Thyroid gland (tissue), 4 donors: ENCODE data around the gene E2F1.

Source experiments
- POLR2A ChIP-seq, 2 donors: fragments of 450-650 bp; IDR thresholded peaks; one replicate each; pipeline ENCODE4 v1.6.1; 2017; ENCODE audit warnings: antibody characterized with exemption in 2 of 2, mild to moderate bottlenecking in 2 of 2, moderate library complexity in 1 of 2
- TF ChIP-seq, protein P1 (sequence below), 6 experiments: fragments of 200-600 bp in 3 of 6; fragments of 450-650 bp in 3 of 6; sonication (generic) in 3 of 6; IDR thresholded peaks; one replicate each; pipeline ENCODE4 v1.5.1; 2016 to 2019; ENCODE audit warnings: antibody characterized with exemption in 6 of 6, mild to moderate bottlenecking in 2 of 6, inconsistent platforms in 1 of 6, moderate library complexity in 1 of 6

DNA sequence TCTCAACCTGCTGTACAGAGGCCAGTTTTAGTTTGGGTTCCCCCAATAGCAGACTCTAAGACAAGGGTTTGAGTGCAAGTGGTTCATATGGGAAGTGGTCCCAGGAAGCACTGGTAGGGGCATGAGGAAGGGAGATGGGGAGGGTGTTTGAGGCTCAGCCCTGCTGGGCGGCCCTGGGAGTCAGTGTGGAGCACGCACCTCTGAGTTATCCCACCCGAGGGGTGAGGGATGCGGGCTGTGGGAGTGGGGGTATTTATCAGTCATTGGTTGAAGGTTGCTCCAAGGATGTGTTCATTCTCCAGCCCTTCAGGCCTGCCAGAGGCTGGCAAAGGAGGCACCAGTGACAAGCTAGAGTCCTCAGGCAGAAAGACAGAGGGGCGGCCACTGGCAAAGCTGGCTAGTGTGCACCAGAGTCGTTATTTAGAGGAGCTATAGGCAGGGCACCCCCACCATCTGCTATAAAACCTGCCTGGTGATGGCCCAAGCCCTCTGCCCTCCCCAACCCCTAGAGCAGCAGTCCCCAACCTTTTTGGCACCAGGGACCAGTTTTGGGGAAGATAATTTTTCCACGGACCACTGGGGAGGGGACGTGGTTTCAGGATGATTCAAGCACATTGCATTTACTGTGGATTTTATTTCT is 17.4 kb upstream of the E2F1 start:
- TF ChIP-seq, protein P1, sequence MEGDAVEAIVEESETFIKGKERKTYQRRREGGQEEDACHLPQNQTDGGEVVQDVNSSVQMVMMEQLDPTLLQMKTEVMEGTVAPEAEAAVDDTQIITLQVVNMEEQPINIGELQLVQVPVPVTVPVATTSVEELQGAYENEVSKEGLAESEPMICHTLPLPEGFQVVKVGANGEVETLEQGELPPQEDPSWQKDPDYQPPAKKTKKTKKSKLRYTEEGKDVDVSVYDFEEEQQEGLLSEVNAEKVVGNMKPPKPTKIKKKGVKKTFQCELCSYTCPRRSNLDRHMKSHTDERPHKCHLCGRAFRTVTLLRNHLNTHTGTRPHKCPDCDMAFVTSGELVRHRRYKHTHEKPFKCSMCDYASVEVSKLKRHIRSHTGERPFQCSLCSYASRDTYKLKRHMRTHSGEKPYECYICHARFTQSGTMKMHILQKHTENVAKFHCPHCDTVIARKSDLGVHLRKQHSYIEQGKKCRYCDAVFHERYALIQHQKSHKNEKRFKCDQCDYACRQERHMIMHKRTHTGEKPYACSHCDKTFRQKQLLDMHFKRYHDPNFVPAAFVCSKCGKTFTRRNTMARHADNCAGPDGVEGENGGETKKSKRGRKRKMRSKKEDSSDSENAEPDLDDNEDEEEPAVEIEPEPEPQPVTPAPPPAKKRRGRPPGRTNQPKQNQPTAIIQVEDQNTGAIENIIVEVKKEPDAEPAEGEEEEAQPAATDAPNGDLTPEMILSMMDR (IDR thresholded peaks at IDR 0.05): no peak
- TF ChIP-seq POLR2A (IDR thresholded peaks at IDR 0.05): no peak
